Measurements from ENCODE around the gene DISC1. TPM values are rescaled to one million over a fixed set of nuclear protein-coding genes. Genes with fewer than 3 reads are reported as not detected.

DISC1 gene
- total RNA-seq, 1 experiment from 2014 or later = 9.8 TPM

DNA sequence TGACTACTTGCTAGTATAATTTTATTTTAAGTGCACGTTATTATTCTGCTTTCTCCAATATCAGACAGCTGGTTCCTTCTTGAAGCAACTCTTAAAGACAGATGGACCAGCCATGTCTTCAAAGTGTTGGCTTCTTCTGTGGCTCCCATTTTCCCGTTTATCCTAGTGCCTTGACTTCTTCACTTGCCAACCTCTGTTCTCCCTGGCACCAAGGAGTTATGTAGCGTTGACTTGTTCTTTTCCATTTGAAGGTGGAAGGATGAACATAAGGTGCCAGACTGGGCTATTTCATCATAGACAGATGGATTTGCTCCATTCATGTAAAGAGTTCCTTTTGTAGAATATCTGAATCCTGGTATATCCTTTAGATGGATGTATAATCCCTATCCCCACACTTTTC lies 260.6 kb downstream of the DISC1 start:
- CTCF ChIA-PET = no interaction called here
- no peak for TF ChIP-seq CTCF (IDR thresholded peaks at IDR 0.05; ENCODE audit: unreplicated experiment)

GRCh38 chr1:231887866-231888265 lies 261.3 kb downstream of the DISC1 start:
- no TSS peak for BruUV-seq (replicated peaks)
- no peak for DNase-seq
- CTCF ChIA-PET = no interaction called here
- Mint-ChIP-seq H3K36me3 (ENCODE audit: insufficient read depth, unreplicated experiment) (no peaks in the 10 kb centered on the region), H3K4me3 (ENCODE audit: low read depth, unreplicated experiment) (no peak overlapping the region), H3K27me3 (ENCODE audit: unreplicated experiment) (no peaks in the 10 kb centered on the region), H3K4me1 (ENCODE audit: low read depth, unreplicated experiment) (peaks cover 11% of the 10 kb centered on the region), H3K27ac (ENCODE audit: unreplicated experiment) (no peak overlapping the region), H3K9me3 (ENCODE audit: low read depth, unreplicated experiment) (no peaks in the 10 kb centered on the region)
- TF ChIP-seq CTCF (IDR thresholded peaks at IDR 0.05; ENCODE audit: unreplicated experiment) = no peak
- intact Hi-C loops (cut with micrococcal nuclease; ENCODE audit: unreplicated experiment) = no loop called here

More for the DNA sequence above, 260.6 kb downstream of the DISC1 start:
- Mint-ChIP-seq H3K27me3 (ENCODE audit: unreplicated experiment) (no peaks in the 10 kb centered on the region), H3K36me3 (ENCODE audit: insufficient read depth, unreplicated experiment) (no peaks in the 10 kb centered on the region), H3K27ac (ENCODE audit: unreplicated experiment) (no peak overlapping the region), H3K4me1 (ENCODE audit: low read depth, unreplicated experiment) (peaks cover 11% of the 10 kb centered on the region), H3K9me3 (ENCODE audit: low read depth, unreplicated experiment) (no peaks in the 10 kb centered on the region), H3K4me3 (ENCODE audit: low read depth, unreplicated experiment) (no peak overlapping the region)
- intact Hi-C loops (cut with micrococcal nuclease; ENCODE audit: unreplicated experiment) = no loop called here
- DNase-seq = no peak
- BruUV-seq (replicated peaks) = no TSS peak

DNA sequence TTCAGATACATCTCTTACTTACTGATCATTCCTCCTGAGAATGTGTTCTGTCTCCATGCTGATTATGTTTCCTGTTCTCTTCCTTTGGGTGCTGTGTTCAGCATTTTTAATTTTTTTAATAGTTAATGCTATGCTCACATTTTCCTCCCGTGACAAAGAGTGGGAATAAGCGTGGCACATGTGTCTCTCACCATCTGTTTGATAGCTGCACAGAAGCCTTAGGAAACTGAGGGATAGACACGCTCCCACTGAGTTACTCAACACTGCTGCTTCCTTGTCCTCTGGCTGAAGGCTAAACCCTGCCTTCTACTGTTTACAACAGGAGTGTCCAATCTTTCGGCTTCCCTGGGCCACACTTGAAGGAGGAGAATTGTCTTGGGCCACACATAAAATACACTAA lies 264.2 kb downstream of the DISC1 start:
- H3K4me3 Mint-ChIP-seq (ENCODE audit: low read depth, unreplicated experiment) = no peak overlapping the region
- no peaks in the 10 kb centered on the region for H3K9me3 Mint-ChIP-seq (ENCODE audit: low read depth, unreplicated experiment)
- TF ChIP-seq CTCF (IDR thresholded peaks at IDR 0.05; ENCODE audit: unreplicated experiment) = no peak
- intact Hi-C loops (cut with micrococcal nuclease; ENCODE audit: unreplicated experiment) = no loop called here
- DNase-seq = no peak
- no peaks in the 10 kb centered on the region for H3K27me3 Mint-ChIP-seq (ENCODE audit: unreplicated experiment)
- CTCF ChIA-PET = no interaction called here
- BruUV-seq (replicated peaks) = no TSS peak
- H3K27ac Mint-ChIP-seq (ENCODE audit: unreplicated experiment) = no peak overlapping the region
- H3K4me1 Mint-ChIP-seq (ENCODE audit: low read depth, unreplicated experiment) = peaks cover under 1% of the 10 kb centered on the region
- H3K36me3 Mint-ChIP-seq (ENCODE audit: insufficient read depth, unreplicated experiment) = no peaks in the 10 kb centered on the region

DNA sequence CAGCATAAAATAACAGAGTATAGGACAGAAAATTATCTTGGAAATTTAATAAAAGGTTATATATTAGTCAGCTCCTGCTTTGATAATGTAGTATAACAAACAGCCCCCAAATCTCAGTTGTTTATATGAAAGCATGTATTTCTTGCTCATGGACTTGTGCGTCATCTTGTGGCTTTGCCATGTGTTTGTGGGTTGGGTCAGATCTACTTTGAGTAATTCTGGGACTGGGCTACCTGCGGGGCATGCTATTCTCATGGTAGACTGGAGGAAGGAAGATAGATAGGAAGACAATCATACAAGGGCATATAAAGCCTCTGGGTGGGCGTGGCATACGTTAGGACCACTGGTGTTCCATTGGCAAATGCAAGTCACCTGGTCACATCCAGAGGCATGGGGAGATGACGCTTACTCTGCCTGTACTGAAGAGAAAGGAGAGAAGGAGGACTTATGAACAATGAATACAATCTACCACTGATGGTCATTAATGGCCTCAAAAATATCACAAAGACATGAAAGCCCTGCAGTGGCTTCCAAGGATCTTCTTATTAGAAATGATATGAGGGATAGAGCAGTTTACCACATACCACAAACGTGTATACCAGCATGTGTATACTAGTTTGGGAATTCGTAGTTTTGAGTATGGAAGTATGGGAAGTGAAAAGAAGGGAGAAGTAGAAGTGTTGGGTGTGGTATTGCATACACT lies 267.0 kb downstream of the DISC1 start:
- Mint-ChIP-seq H3K9me3 (ENCODE audit: low read depth, unreplicated experiment) (no peaks in the 10 kb centered on the region), H3K27ac (ENCODE audit: unreplicated experiment) (no peak overlapping the region), H3K4me1 (ENCODE audit: low read depth, unreplicated experiment) (no peaks in the 10 kb centered on the region), H3K36me3 (ENCODE audit: insufficient read depth, unreplicated experiment) (no peaks in the 10 kb centered on the region), H3K27me3 (ENCODE audit: unreplicated experiment) (no peaks in the 10 kb centered on the region), H3K4me3 (ENCODE audit: low read depth, unreplicated experiment) (no peak overlapping the region)
- CTCF ChIA-PET = no interaction called here
- no TSS peak for BruUV-seq (replicated peaks)
- intact Hi-C loops (cut with micrococcal nuclease; ENCODE audit: unreplicated experiment) = no loop called here
- DNase-seq = no peak
- no peak for TF ChIP-seq CTCF (IDR thresholded peaks at IDR 0.05; ENCODE audit: unreplicated experiment)

All from Calu3 (cell line).